PC-3 (cell line): ENCODE results near the gene POLDIP3.

Source experiments
- CTCF ChIP-seq: fragments of 300-600 bp; sonication (generic); conservative IDR thresholded peaks from 2 replicates; pipeline ENCODE4 v1.5.1; 2017; ENCODE audit warnings: antibody characterized with exemption, low read depth, mild to moderate bottlenecking, low read length
- EZH2 ChIP-seq: fragments of 300-600 bp; sonication (generic); IDR thresholded peaks from one replicate; pipeline ENCODE4 v1.6.1; 2017; ENCODE audit warnings: antibody characterized with exemption, mild to moderate bottlenecking, low read length; ENCODE audit not compliant: unreplicated experiment

- TF ChIP-seq CTCF = no peak
- no peak for TF ChIP-seq EZH2
Observed at GRCh38 chr22:42651134-42651533, 36.5 kb upstream of the POLDIP3 start.
